PC-3 (cell line): ENCODE data around the gene GRPR. TPM values are rescaled to one million over a fixed set of nuclear protein-coding genes. Genes with fewer than 3 reads are reported as not detected.
A peak's percentile ranks its signal among the peaks of the same experiment; 100 is the strongest.
"Not testable (repeated sequence)": the region's sequence is repeated elsewhere in the genome, so short reads cannot be mapped to it uniquely, and the experiment has no call there.

ENCODE experiments used
- ATAC-seq: fragments of 200-7000 bp; cut with Tn5 transposase; 2 replicates; pipeline ENCODE4 v1.9.1; 2020; ENCODE audit warnings: mild to moderate bottlenecking, moderate library complexity
- BruUV-seq: library from RNA; stranded (reverse); fragments of 400-500 nt; replicated peaks from 2 replicates; lab custom pipeline; 2021; lab: Mats Ljungman, UMichigan
- CTCF ChIA-PET: fragments of 300-600 bp; sonication (Branson Sonifier 250); formaldehyde crosslinking; loops from one replicate; lab custom pipeline; 2022; ENCODE audit warnings: antibody characterized with exemption; lab: Charles Lee
- POLR2A ChIA-PET: fragments of 300-600 bp; sonication (Branson Sonifier 250); formaldehyde crosslinking; loops from one replicate; lab custom pipeline; 2022; ENCODE audit warnings: antibody characterized with exemption; ENCODE audit not compliant: unreplicated experiment; lab: Charles Lee
- DNase-seq: peaks from one replicate; pipeline ENCODE4 v3.0.0-alpha.2; 2015
- H2AFZ ChIP-seq: fragments of 300-600 bp; sonication (generic); 2 replicates; pipeline ENCODE4 v1.6.0; 2016; ENCODE audit warnings: antibody characterized with exemption, low read length
- H3F3A ChIP-seq: fragments of 300-600 bp; sonication (generic); one replicate; pipeline ENCODE4 v1.6.0; 2017; ENCODE audit warnings: antibody characterized with exemption, low read length, control low read depth, mild to moderate bottlenecking; ENCODE audit not compliant: unreplicated experiment
- H3K27ac ChIP-seq: fragments of 300-600 bp; sonication (generic); 2 replicates; pipeline ENCODE4 v1.5.1; 2016; ENCODE audit warnings: mild to moderate bottlenecking, low read length
- H3K27me3 ChIP-seq: fragments of 300-600 bp; sonication (generic); 2 replicates; pipeline ENCODE4 v1.6.1; 2016; ENCODE audit warnings: low read length, mixed read lengths
- H3K36me3 ChIP-seq: fragments of 300-600 bp; sonication (generic); 2 replicates; pipeline ENCODE4 v1.6.1; 2016; ENCODE audit warnings: low read depth, mixed run types, low read length, mixed read lengths
- H3K4me1 ChIP-seq: fragments of 300-600 bp; sonication (generic); 2 replicates; pipeline ENCODE4 v1.5.1; 2016; ENCODE audit warnings: low read length; ENCODE audit not compliant: insufficient read depth
- H3K4me2 ChIP-seq: fragments of 300-600 bp; sonication (generic); 2 replicates; pipeline ENCODE4 v1.6.0; 2016; ENCODE audit warnings: low read length
- H3K4me3 ChIP-seq: fragments of 300-600 bp; sonication (generic); 2 replicates; pipeline ENCODE4 v1.5.1; 2016; ENCODE audit warnings: mild to moderate bottlenecking, low read length, mixed read lengths
- H3K79me2 ChIP-seq: fragments of 300-600 bp; sonication (generic); 2 replicates; pipeline ENCODE4 v1.6.1; 2017; ENCODE audit warnings: low read length, mixed read lengths
- H3K9ac ChIP-seq: fragments of 300-600 bp; sonication (generic); 2 replicates; pipeline ENCODE4 v1.6.0; 2016; ENCODE audit warnings: mild to moderate bottlenecking, low read length
- H3K9me2 ChIP-seq: fragments of 300-600 bp; sonication (generic); replicated peaks from 2 replicates; pipeline ENCODE4 v1.6.1; 2016; ENCODE audit warnings: mixed run types, low read length, mixed read lengths
- H3K9me3 ChIP-seq: fragments of 300-600 bp; sonication (generic); 2 replicates; pipeline ENCODE4 v1.6.1; 2016; ENCODE audit warnings: low read length, mixed read lengths
- H4K20me1 ChIP-seq: fragments of 300-600 bp; sonication (generic); 2 replicates; pipeline ENCODE4 v1.6.1; 2016; ENCODE audit warnings: low read length, mixed read lengths
- CTCF ChIP-seq: fragments of 300-600 bp; sonication (generic); conservative IDR thresholded peaks from 2 replicates; pipeline ENCODE4 v1.5.1; 2017; ENCODE audit warnings: antibody characterized with exemption, low read depth, mild to moderate bottlenecking, low read length
- EZH2 ChIP-seq: fragments of 300-600 bp; sonication (generic); IDR thresholded peaks from one replicate; pipeline ENCODE4 v1.6.1; 2017; ENCODE audit warnings: antibody characterized with exemption, mild to moderate bottlenecking, low read length; ENCODE audit not compliant: unreplicated experiment
- EZH2phosphoT487 ChIP-seq: fragments of 300-600 bp; sonication (generic); IDR thresholded peaks from 2 replicates; pipeline ENCODE4 v1.6.1; 2018; ENCODE audit warnings: mild to moderate bottlenecking, antibody characterized with exemption, low read length, borderline replicate concordance
- intact Hi-C: fragments of 100-400 bp; cut with micrococcal nuclease; formaldehyde crosslinking; loops from 2 replicates; pipeline ENCODE4 v1.9.0; 2023
- total RNA-seq: library from RNA; depleted of rRNA; stranded (reverse); fragments of >200 nt; gene quantifications from 2 replicates; pipeline ENCODE4 v1.2.3, GENCODE V29; 2014

GRPR gene
- total RNA-seq, 1 experiment from 2014 or later = 26.5 TPM

DNA sequence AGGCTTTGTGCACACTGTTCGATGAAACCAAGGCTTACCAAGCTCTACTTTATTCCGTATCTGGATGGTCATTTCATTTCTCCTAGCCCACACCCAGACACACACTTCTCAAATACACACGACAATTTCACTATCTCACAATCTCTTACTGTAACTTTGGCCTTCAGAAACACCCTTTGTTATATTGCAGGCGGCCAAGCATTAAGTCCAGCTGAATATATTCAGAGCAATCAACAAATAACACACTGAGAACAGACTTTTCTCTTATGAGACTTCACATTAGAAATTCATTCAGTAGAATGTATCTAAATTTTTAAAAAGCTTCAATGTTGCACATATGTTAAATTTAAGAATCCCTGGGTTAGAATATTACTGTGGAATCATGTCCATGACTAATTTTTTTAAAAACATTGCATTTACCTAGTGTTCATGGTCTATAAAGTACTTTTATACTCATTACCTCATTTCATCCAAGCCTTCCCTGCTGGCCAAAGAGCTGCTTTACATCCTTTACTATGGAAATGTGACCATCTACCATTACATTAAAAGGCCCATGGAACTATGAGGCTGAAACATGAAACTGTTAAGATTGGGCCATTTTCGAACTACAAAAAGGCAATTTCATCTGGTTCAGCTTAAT, 33.4 kb downstream of the GRPR start:
- TF ChIP-seq CTCF = no peak
- no peak for TF ChIP-seq EZH2
- no peak for TF ChIP-seq EZH2phosphoT487
- no peaks in the 10 kb centered on the region for H3K9me2 ChIP-seq
- H3K36me3 ChIP-seq = no peaks in the 10 kb centered on the region; the same call in 1 of the 2 replicates
- ChIA-PET POLR2A (no interaction called here), CTCF (no interaction called here)
- no peak for DNase-seq
- no peaks in the 10 kb centered on the region for H3K27me3 ChIP-seq
- H3K4me2 ChIP-seq = no peak overlapping the region
- no peak overlapping the region for H3K4me3 ChIP-seq
- H3K79me2 ChIP-seq = no peaks in the 10 kb centered on the region
- peaks cover 35% of the 10 kb centered on the region for H3K4me1 ChIP-seq
- no peak for ATAC-seq
- no peaks in the 10 kb centered on the region for H3K9me3 ChIP-seq
- no TSS peak for BruUV-seq
- H2AFZ ChIP-seq = no peak overlapping the region
- H3F3A ChIP-seq = no peaks in the 10 kb centered on the region
- no peak overlapping the region for H3K9ac ChIP-seq
- intact Hi-C loops = no loop called here
- no peak overlapping the region for H3K27ac ChIP-seq
- no peaks in the 10 kb centered on the region for H4K20me1 ChIP-seq

GRCh38 chrX:16160729-16161128, 37.4 kb downstream of the GRPR start:
- peak overlapping the region; percentile 42 for H3K4me2 ChIP-seq
- no peak overlapping the region for H3K9ac ChIP-seq
- H3K79me2 ChIP-seq = no peaks in the 10 kb centered on the region
- no peaks in the 10 kb centered on the region for H3K9me3 ChIP-seq
- peaks cover 35% of the 10 kb centered on the region for H3K4me1 ChIP-seq
- H3K4me3 ChIP-seq = no peak overlapping the region
- H2AFZ ChIP-seq = no peak overlapping the region
- BruUV-seq = no TSS peak
- ChIA-PET POLR2A (no interaction called here), CTCF (interaction anchor here (0.5 kb wide), 1 partner anchor 277 kb away, joined by 3 read pairs; no protein-coding TSS in a partner anchor)
- peak overlapping the region; percentile 65 for H3K27ac ChIP-seq
- ATAC-seq (peak; percentile 84), DNase-seq (peak; percentile 93)
- no peaks in the 10 kb centered on the region for H3K9me2 ChIP-seq
- no peaks in the 10 kb centered on the region for H3K27me3 ChIP-seq
- intact Hi-C loops = loop anchor here (1.0 to 2.0 kb wide), 2 partner anchors 20 to 37 kb away; partner anchors contain the start of gene GRPR
- H3K36me3 ChIP-seq = no peaks in the 10 kb centered on the region; the same call in 1 of the 2 replicates
- H3F3A ChIP-seq = no peaks in the 10 kb centered on the region
- TF ChIP-seq EZH2phosphoT487 = no peak
- no peak for TF ChIP-seq EZH2
- no peak for TF ChIP-seq CTCF
- no peaks in the 10 kb centered on the region for H4K20me1 ChIP-seq

GRCh38 chrX:16161173-16161572, 37.8 kb downstream of the GRPR start:
- Histone ChIP-seq H3K27ac (peak overlapping the region; percentile 65), H3K4me2 (peak overlapping the region; percentile 42), H3K4me1 (peaks cover 35% of the 10 kb centered on the region)
- H4K20me1 ChIP-seq, H3K4me3 ChIP-seq, H3K9me3 ChIP-seq, H3K79me2 ChIP-seq, H3K9me2 ChIP-seq, POLR2A ChIA-PET, DNase-seq, ATAC-seq, H3K27me3 ChIP-seq, H2AFZ ChIP-seq, H3K36me3 ChIP-seq, H3F3A ChIP-seq, H3K9ac ChIP-seq, BruUV-seq: not testable (repeated sequence)
- intact Hi-C loops = loop anchor here (2.0 kb wide), 1 partner anchor 20 kb away; no protein-coding TSS in a partner anchor
- CTCF ChIA-PET = interaction anchor here (0.5 kb wide), 1 partner anchor 276 kb away, joined by 3 read pairs; no protein-coding TSS in a partner anchor
